Measurements from ENCODE around the gene RSPO1.
A peak's percentile ranks its signal among the peaks of the same experiment; 100 is the strongest.

RSPO1 gene

DNA sequence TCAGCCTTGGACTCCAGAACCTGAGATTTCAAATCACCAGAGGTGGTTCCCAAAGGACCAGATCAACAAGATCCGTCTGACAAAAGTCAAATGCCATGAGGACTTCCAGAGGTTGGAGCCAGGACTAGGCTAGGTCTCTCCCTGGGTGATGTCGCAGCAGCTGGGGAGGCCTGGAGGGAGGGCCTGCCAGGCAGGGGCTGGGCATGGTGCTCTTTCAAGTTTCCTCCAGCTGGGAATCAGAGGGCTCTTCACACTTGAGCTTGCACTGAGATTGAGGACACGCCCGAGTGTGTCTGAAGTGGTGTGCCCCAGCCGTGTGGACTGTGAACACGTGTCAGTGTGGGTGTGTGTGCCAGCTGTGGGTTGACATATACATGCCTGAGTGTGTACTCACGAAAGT lies 21.3 kb upstream of the RSPO1 start:
- no peak overlapping the region for H2AK5ac ChIP-seq (ENCODE audit: low read length)
- no peak overlapping the region for H3K4me3 ChIP-seq (ENCODE audit: low read depth, low read length)
- H3K23ac ChIP-seq (ENCODE audit: low read length) = no peak overlapping the region
- H2BK12ac ChIP-seq (ENCODE audit: low read length) = no peak overlapping the region
- H4K12ac ChIP-seq (ENCODE audit: low read depth, low read length) = no peak overlapping the region
- no peak overlapping the region for H2BK120ac ChIP-seq (ENCODE audit: insufficient read depth, low read length, poor library complexity)
- H3K27ac ChIP-seq (ENCODE audit: low read depth, low read length) = no peak overlapping the region
- H3K18ac ChIP-seq (ENCODE audit: low read length) = no peak overlapping the region
- peaks cover 3 to 5% of the 10 kb centered on the region in 2 experiments for H3K4me1 ChIP-seq (ENCODE audit: control insufficient read depth in 1 of 2, insufficient read depth in 2 of 2, low read length in 2 of 2)
- no peak overlapping the region for H4K8ac ChIP-seq (ENCODE audit: low read depth, low read length)
- H3K4ac ChIP-seq (ENCODE audit: low read depth, low read length) = no peak overlapping the region
- H2BK5ac ChIP-seq (ENCODE audit: low read depth, low read length, poor library complexity) = no peak overlapping the region
- H2AFZ ChIP-seq (ENCODE audit: insufficient read depth, low read length, poor library complexity) = no peak overlapping the region
- no peak overlapping the region for H4K91ac ChIP-seq (ENCODE audit: low read depth, low read length)
- no peaks in the 10 kb centered on the region for H3K36me3 ChIP-seq (ENCODE audit: control insufficient read depth in 1 of 2, insufficient read depth in 2 of 2, low read length in 2 of 2)
- H3K9me3 ChIP-seq (ENCODE audit: insufficient read depth, low read depth, low read length) = peaks cover 3% of the 10 kb centered on the region
- no peaks in the 10 kb centered on the region for H3K79me1 ChIP-seq (ENCODE audit: low read length)
- DNase-seq = no peak
- no CpG with 5 or more reads among the region's 7 CpGs for WGBS (ENCODE audit: extremely low coverage, insufficient coverage, insufficient read length)
- H3K14ac ChIP-seq (ENCODE audit: low read length) = no peak overlapping the region
- H3K4me2 ChIP-seq (ENCODE audit: low read length) = no peak overlapping the region
- no peak overlapping the region for H3K9ac ChIP-seq (ENCODE audit: low read length)
- H3K27me3 ChIP-seq (ENCODE audit: insufficient read depth, low read length) = no peaks in the 10 kb centered on the region
- no peaks in the 10 kb centered on the region for H3K79me2 ChIP-seq (ENCODE audit: control insufficient read depth, insufficient read depth, low read length, poor library complexity)

GRCh38 chr1:37655274-37655673 lies 20.6 kb upstream of the RSPO1 start:
- Histone ChIP-seq H3K4me3 (ENCODE audit: low read depth, low read length) (no peak overlapping the region), H4K8ac (ENCODE audit: low read depth, low read length) (no peak overlapping the region), H3K9me3 (ENCODE audit: insufficient read depth, low read depth, low read length) (peaks cover 3% of the 10 kb centered on the region), H2BK5ac (ENCODE audit: low read depth, low read length, poor library complexity) (no peak overlapping the region), H3K4ac (ENCODE audit: low read depth, low read length) (no peak overlapping the region), H3K27me3 (ENCODE audit: insufficient read depth, low read length) (no peaks in the 10 kb centered on the region), H3K79me1 (ENCODE audit: low read length) (no peaks in the 10 kb centered on the region), H3K4me1 (ENCODE audit: control insufficient read depth in 1 of 2, insufficient read depth in 2 of 2, low read length in 2 of 2) (no peaks in the 10 kb centered on the region), H4K12ac (ENCODE audit: low read depth, low read length) (no peak overlapping the region), H2AFZ (ENCODE audit: insufficient read depth, low read length, poor library complexity) (no peak overlapping the region), H3K36me3 (ENCODE audit: control insufficient read depth in 1 of 2, insufficient read depth in 2 of 2, low read length in 2 of 2) (no peaks in the 10 kb centered on the region), H2AK5ac (ENCODE audit: low read length) (no peak overlapping the region), H3K9ac (ENCODE audit: low read length) (no peak overlapping the region), H3K4me2 (ENCODE audit: low read length) (no peak overlapping the region), H3K79me2 (ENCODE audit: control insufficient read depth, insufficient read depth, low read length, poor library complexity) (no peaks in the 10 kb centered on the region), H3K18ac (ENCODE audit: low read length) (no peak overlapping the region), H4K91ac (ENCODE audit: low read depth, low read length) (no peak overlapping the region), H3K27ac (ENCODE audit: low read depth, low read length) (no peak overlapping the region), H2BK120ac (ENCODE audit: insufficient read depth, low read length, poor library complexity) (no peak overlapping the region), H2BK12ac (ENCODE audit: low read length) (no peak overlapping the region), H3K14ac (ENCODE audit: low read length) (no peak overlapping the region), H3K23ac (ENCODE audit: low read length) (no peak overlapping the region)
- DNase-seq = peak in 1 of 2 donors; percentile 3

GRCh38 chr1:37653906-37654305 lies 19.2 kb upstream of the RSPO1 start:
- no peak overlapping the region for H4K91ac ChIP-seq (ENCODE audit: low read depth, low read length)
- H3K4ac ChIP-seq (ENCODE audit: low read depth, low read length) = no peak overlapping the region
- H3K27ac ChIP-seq (ENCODE audit: low read depth, low read length) = no peak overlapping the region
- no peak overlapping the region for H2BK5ac ChIP-seq (ENCODE audit: low read depth, low read length, poor library complexity)
- H3K4me2 ChIP-seq (ENCODE audit: low read length) = no peak overlapping the region
- no peak overlapping the region for H2BK12ac ChIP-seq (ENCODE audit: low read length)
- H3K27me3 ChIP-seq (ENCODE audit: insufficient read depth, low read length) = no peaks in the 10 kb centered on the region
- no peak overlapping the region for H2AK5ac ChIP-seq (ENCODE audit: low read length)
- H4K12ac ChIP-seq (ENCODE audit: low read depth, low read length) = no peak overlapping the region
- no CpG with 5 or more reads among the region's 5 CpGs for WGBS (ENCODE audit: extremely low coverage, insufficient coverage, insufficient read length)
- no peak overlapping the region for H2BK120ac ChIP-seq (ENCODE audit: insufficient read depth, low read length, poor library complexity)
- no peak overlapping the region for H3K18ac ChIP-seq (ENCODE audit: low read length)
- no peak overlapping the region for H2AFZ ChIP-seq (ENCODE audit: insufficient read depth, low read length, poor library complexity)
- no peaks in the 10 kb centered on the region for H3K4me1 ChIP-seq (ENCODE audit: control insufficient read depth in 1 of 2, insufficient read depth in 2 of 2, low read length in 2 of 2)
- no peaks in the 10 kb centered on the region for H3K79me1 ChIP-seq (ENCODE audit: low read length)
- no peak for DNase-seq
- H3K79me2 ChIP-seq (ENCODE audit: control insufficient read depth, insufficient read depth, low read length, poor library complexity) = no peaks in the 10 kb centered on the region
- H3K14ac ChIP-seq (ENCODE audit: low read length) = no peak overlapping the region
- no peak overlapping the region for H3K23ac ChIP-seq (ENCODE audit: low read length)
- H3K4me3 ChIP-seq (ENCODE audit: low read depth, low read length) = no peak overlapping the region
- no peaks in the 10 kb centered on the region for H3K36me3 ChIP-seq (ENCODE audit: control insufficient read depth in 1 of 2, insufficient read depth in 2 of 2, low read length in 2 of 2)
- H3K9ac ChIP-seq (ENCODE audit: low read length) = no peak overlapping the region
- H3K9me3 ChIP-seq (ENCODE audit: insufficient read depth, low read depth, low read length) = peaks cover 3% of the 10 kb centered on the region
- H4K8ac ChIP-seq (ENCODE audit: low read depth, low read length) = no peak overlapping the region

- H3K4ac ChIP-seq (ENCODE audit: low read depth, low read length) = no peak overlapping the region
- no peak overlapping the region for H4K8ac ChIP-seq (ENCODE audit: low read depth, low read length)
- H3K4me3 ChIP-seq (ENCODE audit: low read depth, low read length) = no peak overlapping the region
- H4K91ac ChIP-seq (ENCODE audit: low read depth, low read length) = no peak overlapping the region
- DNase-seq = no peak
- no peaks in the 10 kb centered on the region for H3K27me3 ChIP-seq (ENCODE audit: insufficient read depth, low read length)
- WGBS (ENCODE audit: extremely low coverage, insufficient coverage, insufficient read length) = no CpG with 5 or more reads among the region's 2 CpGs
- no peak overlapping the region for H2BK12ac ChIP-seq (ENCODE audit: low read length)
- peaks cover 2% of the 10 kb centered on the region for H3K9me3 ChIP-seq (ENCODE audit: insufficient read depth, low read depth, low read length)
- no peaks in the 10 kb centered on the region for H3K79me2 ChIP-seq (ENCODE audit: control insufficient read depth, insufficient read depth, low read length, poor library complexity)
- H3K4me1 ChIP-seq (ENCODE audit: control insufficient read depth in 1 of 2, insufficient read depth in 2 of 2, low read length in 2 of 2) = no peaks in the 10 kb centered on the region
- no peak overlapping the region for H2AFZ ChIP-seq (ENCODE audit: insufficient read depth, low read length, poor library complexity)
- H3K9ac ChIP-seq (ENCODE audit: low read length) = no peak overlapping the region
- no peaks in the 10 kb centered on the region for H3K79me1 ChIP-seq (ENCODE audit: low read length)
- H4K12ac ChIP-seq (ENCODE audit: low read depth, low read length) = no peak overlapping the region
- no peak overlapping the region for H3K14ac ChIP-seq (ENCODE audit: low read length)
- no peak overlapping the region for H3K4me2 ChIP-seq (ENCODE audit: low read length)
- H3K36me3 ChIP-seq (ENCODE audit: control insufficient read depth in 1 of 2, insufficient read depth in 2 of 2, low read length in 2 of 2) = no peaks in the 10 kb centered on the region
- no peak overlapping the region for H3K27ac ChIP-seq (ENCODE audit: low read depth, low read length)
- H3K18ac ChIP-seq (ENCODE audit: low read length) = no peak overlapping the region
- H2AK5ac ChIP-seq (ENCODE audit: low read length) = no peak overlapping the region
- no peak overlapping the region for H2BK5ac ChIP-seq (ENCODE audit: low read depth, low read length, poor library complexity)
- no peak overlapping the region for H2BK120ac ChIP-seq (ENCODE audit: insufficient read depth, low read length, poor library complexity)
- H3K23ac ChIP-seq (ENCODE audit: low read length) = no peak overlapping the region
These were observed 18.3 kb upstream of the RSPO1 start for GRCh38 chr1:37652976-37653375.

Data from trophoblast cell (in vitro differentiated cells and primary cell).